A673 (cell line): Measurements from ENCODE around the gene MUC7.

Experiments used
- CTCF ChIP-seq: fragments of 300-800, 200-600 bp; sonication (generic); conservative IDR thresholded peaks from 2 replicates; pipeline ENCODE4 v1.5.1; 2017; ENCODE audit warnings: low read depth, mild to moderate bottlenecking, antibody characterized with exemption, low read length, moderate library complexity, mixed read lengths
- EZH2 ChIP-seq: fragments of 200-600 bp; sonication (generic); IDR thresholded peaks from 2 replicates; pipeline ENCODE4 v1.6.1; 2017; ENCODE audit warnings: borderline replicate concordance, low read depth, mild to moderate bottlenecking, mixed read lengths, antibody characterized with exemption, low read length; ENCODE audit not compliant: poor library complexity, severe bottlenecking

DNA sequence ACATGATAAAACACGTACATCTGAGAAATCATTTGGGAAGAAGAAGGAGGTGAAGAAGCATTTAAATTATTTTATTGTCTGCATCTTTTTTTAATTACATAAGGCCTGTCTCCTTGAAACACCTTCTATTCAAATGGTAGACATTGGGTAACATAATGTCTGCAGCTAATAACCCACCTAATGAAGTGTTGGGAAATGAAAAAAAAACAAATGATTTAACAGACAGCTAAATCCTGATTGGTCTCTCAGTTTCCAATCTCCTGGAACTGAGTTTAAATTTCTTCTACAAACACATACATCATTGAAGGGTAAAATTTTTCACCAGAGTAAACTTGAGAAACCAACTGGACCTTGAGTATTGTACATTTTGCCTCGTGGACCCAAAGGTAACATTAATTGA, 46.3 kb downstream of the MUC7 start, which contains the start of gene AMTN:
- TF ChIP-seq CTCF (no peak), EZH2 (no peak)
